ENCODE results near the gene NAGK. TPM values are rescaled to one million over a fixed set of nuclear protein-coding genes. Genes with fewer than 3 reads are reported as not detected.

Gene NAGK
- total RNA-seq, 1 donor from 2014 or later = 208 TPM

- Mint-ChIP-seq H3K4me3 (no peak overlapping the region), H3K27me3 (no peaks in the 10 kb centered on the region), H3K9me3 (no peaks in the 10 kb centered on the region), H3K4me1 (peaks cover 21% of the 10 kb centered on the region), H3K27ac (no peak overlapping the region), H3K36me3 (ENCODE audit: low read depth) (no peaks in the 10 kb centered on the region)
- intact Hi-C loops (cut with micrococcal nuclease) = loop anchor here (10.0 kb wide), 1 partner anchor 1145 kb away; the partner anchor contains the start of gene MXD1
- DNase-seq (no peak), ATAC-seq (ENCODE audit: low read depth) (no peak)
- CTCF ChIA-PET = no interaction called here
- POLR2A ChIA-PET = interaction anchor here (1.4 kb wide), 1 partner anchor 8 kb away, joined by 7 read pairs; the partner anchor contains the start of gene NAGK
- no peak for TF ChIP-seq CTCF (IDR thresholded peaks at IDR 0.05)
These were observed 8.2 kb upstream of the NAGK start for GRCh38 chr2:71060211-71060610.

GRCh38 chr2:71060871-71061270 is 7.6 kb upstream of the NAGK start:
- CTCF ChIA-PET = no interaction called here
- intact Hi-C loops (cut with micrococcal nuclease) = loop anchor here (10.0 kb wide), 1 partner anchor 1146 kb away; the partner anchor contains the start of gene MXD1
- Mint-ChIP-seq H3K27ac (no peak overlapping the region), H3K9me3 (no peaks in the 10 kb centered on the region), H3K4me3 (no peak overlapping the region), H3K4me1 (peaks cover 28% of the 10 kb centered on the region), H3K27me3 (no peaks in the 10 kb centered on the region), H3K36me3 (ENCODE audit: low read depth) (no peaks in the 10 kb centered on the region)
- no peak for TF ChIP-seq CTCF (IDR thresholded peaks at IDR 0.05)
- DNase-seq (no peak), ATAC-seq (ENCODE audit: low read depth) (no peak)
- POLR2A ChIA-PET = no interaction called here

DNA sequence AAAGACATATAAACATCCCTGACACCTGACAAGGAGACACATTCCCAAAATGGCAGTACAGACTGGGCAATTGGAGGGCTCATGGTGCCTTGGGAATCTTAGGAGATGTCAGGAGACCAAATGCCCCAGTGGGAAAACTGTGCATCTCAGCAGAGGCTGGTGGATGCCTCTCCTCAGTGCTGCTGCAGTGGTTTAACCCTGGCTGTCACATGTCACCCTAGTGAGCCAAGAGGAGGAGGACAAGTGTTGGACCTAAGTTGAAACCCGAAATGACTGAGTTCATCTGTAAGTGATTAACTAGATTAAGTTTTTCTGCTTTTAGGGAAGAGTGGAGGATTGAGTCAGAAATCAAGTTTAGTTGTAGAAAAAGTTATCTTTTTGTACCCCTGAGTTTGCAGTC is 5.2 kb upstream of the NAGK start:
- H3K9me3 Mint-ChIP-seq = no peaks in the 10 kb centered on the region
- peaks cover 43% of the 10 kb centered on the region for H3K4me1 Mint-ChIP-seq
- H3K4me3 Mint-ChIP-seq = no peak overlapping the region
- H3K27me3 Mint-ChIP-seq = no peaks in the 10 kb centered on the region
- TF ChIP-seq CTCF (IDR thresholded peaks at IDR 0.05) = no peak
- ATAC-seq (ENCODE audit: low read depth) (no peak), DNase-seq (no peak)
- CTCF ChIA-PET = no interaction called here
- POLR2A ChIA-PET = no interaction called here
- intact Hi-C loops (cut with micrococcal nuclease) = loop anchor here (10.0 kb wide), 1 partner anchor 1148 kb away; the partner anchor contains the start of gene MXD1
- H3K27ac Mint-ChIP-seq = peak overlapping the region; percentile 91
- H3K36me3 Mint-ChIP-seq (ENCODE audit: low read depth) = peaks cover 5% of the 10 kb centered on the region

DNA sequence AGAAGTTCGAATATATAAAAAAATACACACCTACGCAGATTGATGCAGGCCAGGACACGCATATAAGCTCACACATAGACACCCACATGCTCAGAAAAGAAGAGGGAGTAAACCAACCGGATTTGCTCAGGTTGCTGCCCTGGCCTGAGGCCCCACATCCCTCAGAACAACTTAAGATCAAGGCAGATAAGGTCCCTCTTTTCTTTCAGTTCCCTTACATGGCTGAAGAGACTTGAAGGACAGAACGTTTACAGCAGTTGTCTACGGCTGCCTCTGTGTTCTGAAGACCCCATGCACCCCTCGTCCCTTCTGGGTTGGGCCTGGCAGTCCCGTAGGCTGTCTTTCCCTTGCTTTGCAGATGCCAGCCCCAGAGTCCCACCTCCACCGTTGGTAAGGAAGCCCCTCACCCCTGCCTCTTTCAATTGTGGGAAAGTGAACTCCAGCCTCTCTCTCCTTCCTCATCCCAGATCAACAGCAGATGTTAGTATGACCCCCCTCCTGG is 4.3 kb upstream of the NAGK start:
- TF ChIP-seq CTCF (IDR thresholded peaks at IDR 0.05) = no peak
- H3K4me3 Mint-ChIP-seq = peak overlapping the region; percentile 2

DNA sequence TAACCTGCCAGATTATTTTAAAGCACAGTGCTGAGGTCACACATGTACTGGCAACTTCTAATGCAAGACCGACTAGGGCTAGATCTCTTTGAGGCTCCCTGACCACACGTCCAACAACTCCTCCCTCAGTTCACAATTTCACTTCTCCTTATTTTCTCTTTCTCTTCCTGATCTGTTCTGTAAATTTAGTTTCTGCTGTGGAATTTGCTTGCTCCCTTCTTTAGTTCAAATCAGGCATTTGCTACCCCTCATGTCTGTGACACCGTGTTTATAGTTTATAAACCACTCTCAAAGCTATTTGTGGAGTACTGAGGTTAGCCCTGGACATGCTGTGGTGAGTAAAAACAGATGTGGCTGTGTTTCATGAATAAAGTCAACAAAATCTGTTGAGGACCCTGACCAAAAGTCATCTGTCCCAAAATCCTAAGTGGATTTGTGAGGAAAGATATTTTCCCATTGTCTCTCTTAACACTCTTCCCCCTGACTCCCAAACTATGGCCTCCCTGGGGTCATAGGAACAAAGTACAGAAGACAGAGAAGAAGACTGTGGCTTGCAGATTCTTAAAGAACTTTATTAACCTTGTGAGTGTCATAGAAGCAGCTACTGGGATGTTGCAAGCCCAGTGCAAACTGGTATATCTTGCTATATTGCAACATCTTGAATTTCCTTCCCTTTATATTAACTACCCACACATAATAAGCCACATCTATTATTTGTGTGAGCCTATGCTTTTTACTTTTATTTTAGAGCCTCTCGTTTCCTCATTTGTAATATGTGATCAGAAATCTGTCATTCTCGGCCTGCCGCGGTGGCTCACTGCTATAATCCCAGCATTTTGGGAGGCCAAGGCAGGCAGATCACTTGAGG is 3.5 kb upstream of the NAGK start:
- DNase-seq (no peak), ATAC-seq (ENCODE audit: low read depth) (no peak)
- POLR2A ChIA-PET = interaction anchor here (0.6 to 7.5 kb wide), 4 partner anchors 8 to 66 kb away, joined by 3 to 170 read pairs (median 5); partner anchors contain the start of genes MCEE and MPHOSPH10
- Mint-ChIP-seq H3K27ac (peak overlapping the region; percentile 91), H3K4me3 (peak overlapping the region; percentile 63), H3K27me3 (no peaks in the 10 kb centered on the region), H3K36me3 (ENCODE audit: low read depth) (peaks cover 14% of the 10 kb centered on the region), H3K4me1 (peaks cover 60% of the 10 kb centered on the region), H3K9me3 (no peaks in the 10 kb centered on the region)
- intact Hi-C loops (cut with micrococcal nuclease) = loop anchor here (1.0 to 10.0 kb wide), 3 partner anchors 42 to 1150 kb away; partner anchors contain the start of genes ANKRD53 and MXD1
- no peak for TF ChIP-seq CTCF (IDR thresholded peaks at IDR 0.05)
- CTCF ChIA-PET = no interaction called here

More for the DNA sequence above, 4.3 kb upstream of the NAGK start:
- peak overlapping the region; percentile 91 for H3K27ac Mint-ChIP-seq
- intact Hi-C loops (cut with micrococcal nuclease) = loop anchor here (1.0 to 10.0 kb wide), 2 partner anchors 41 to 1149 kb away; partner anchors contain the start of gene MXD1
- no peaks in the 10 kb centered on the region for H3K27me3 Mint-ChIP-seq
- peaks cover 52% of the 10 kb centered on the region for H3K4me1 Mint-ChIP-seq
- ATAC-seq (ENCODE audit: low read depth) (no peak), DNase-seq (no peak)
- H3K9me3 Mint-ChIP-seq = no peaks in the 10 kb centered on the region
- POLR2A ChIA-PET = interaction anchor here (1.3 kb wide), 2 partner anchors 12 to 67 kb away, joined by 3 to 5 read pairs; partner anchors contain the start of gene MPHOSPH10
- CTCF ChIA-PET = no interaction called here
- peaks cover 9% of the 10 kb centered on the region for H3K36me3 Mint-ChIP-seq (ENCODE audit: low read depth)

Data from activated B cell treated with CpG ODN at 0.5 μM for 24 hours (primary cell).